GM18502 (cell line): ENCODE results near the gene EFHC2.
A peak's percentile ranks its signal among the peaks of the same experiment; 100 is the strongest.
"Not testable (repeated sequence)": the region's sequence is repeated elsewhere in the genome, so short reads cannot be mapped to it uniquely, and the experiment has no call there.

Source experiments
- ATAC-seq: cut with Tn5 transposase; IDR thresholded peaks from one replicate; pipeline ENCODE4 v1.9.1; 2021; ENCODE audit warnings: mild to moderate bottlenecking; ENCODE audit not compliant: unreplicated experiment, poor library complexity

Gene EFHC2

DNA sequence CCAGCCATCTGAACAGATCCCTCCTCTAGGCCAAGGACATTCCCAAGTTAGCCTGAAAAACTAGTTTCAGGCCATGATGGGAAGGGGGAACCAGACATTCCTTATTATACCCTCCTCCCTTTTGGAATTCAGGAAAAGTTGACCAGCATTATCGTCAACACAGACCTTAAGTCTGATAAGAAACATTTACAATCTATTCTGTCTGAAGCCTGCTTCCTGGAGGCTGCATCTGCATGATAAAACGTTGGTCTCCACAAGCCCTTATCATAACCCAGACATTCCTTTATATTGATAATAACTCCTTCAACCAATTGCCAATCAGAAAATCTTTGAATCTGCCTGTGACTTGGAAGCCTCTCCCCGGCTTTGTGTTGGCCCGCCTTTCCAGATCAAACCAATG, 44.3 kb downstream of the EFHC2 start:
- ATAC-seq, result no peak

DNA sequence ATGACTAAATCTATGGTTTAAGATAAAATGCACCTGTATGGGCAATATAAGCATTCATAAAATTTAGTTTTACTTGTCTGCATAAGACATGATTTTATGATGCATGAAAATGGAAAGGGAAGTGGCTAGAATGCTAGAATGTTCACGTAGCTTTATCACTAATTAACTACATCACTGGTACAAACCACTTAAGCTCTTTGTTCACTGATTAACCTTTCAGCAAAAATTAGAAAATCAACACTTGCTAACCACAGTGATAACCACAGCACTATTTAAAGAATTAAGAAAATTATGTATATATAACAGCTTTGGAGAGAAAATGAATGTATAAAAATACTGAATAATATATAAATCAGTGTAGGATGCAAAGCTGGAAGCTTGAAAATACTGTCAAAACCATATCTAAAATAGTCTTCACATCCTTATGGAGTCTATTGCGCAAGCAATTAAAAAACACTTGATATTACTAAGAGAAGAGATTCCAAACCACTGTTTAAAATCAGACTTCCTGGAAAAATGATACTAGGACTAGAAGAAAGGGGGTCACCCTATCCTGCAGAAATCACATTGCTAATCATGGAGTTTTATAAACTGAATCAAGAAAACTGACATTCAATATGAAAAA, 51.9 kb downstream of the EFHC2 start:
- no peak for ATAC-seq

DNA sequence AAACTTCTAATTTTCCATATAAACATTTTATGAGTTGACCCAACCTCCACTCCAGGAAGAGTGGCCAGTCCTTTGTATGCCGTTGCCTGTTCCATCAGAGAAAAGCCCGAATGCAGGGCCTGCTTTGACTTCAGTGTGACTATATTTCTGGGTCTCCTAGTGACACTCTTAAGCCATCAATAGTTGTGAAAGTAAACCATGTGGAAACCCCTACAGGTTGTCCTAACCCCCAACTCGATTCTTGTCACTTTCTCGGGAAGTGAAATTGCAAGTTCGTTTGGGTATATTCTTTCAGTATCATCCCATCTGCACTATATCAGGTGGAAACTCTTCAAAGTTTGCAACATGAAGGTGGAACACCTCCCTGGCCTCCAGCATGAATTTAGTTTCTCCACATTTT, 52.8 kb downstream of the EFHC2 start:
- ATAC-seq, result no peak

DNA sequence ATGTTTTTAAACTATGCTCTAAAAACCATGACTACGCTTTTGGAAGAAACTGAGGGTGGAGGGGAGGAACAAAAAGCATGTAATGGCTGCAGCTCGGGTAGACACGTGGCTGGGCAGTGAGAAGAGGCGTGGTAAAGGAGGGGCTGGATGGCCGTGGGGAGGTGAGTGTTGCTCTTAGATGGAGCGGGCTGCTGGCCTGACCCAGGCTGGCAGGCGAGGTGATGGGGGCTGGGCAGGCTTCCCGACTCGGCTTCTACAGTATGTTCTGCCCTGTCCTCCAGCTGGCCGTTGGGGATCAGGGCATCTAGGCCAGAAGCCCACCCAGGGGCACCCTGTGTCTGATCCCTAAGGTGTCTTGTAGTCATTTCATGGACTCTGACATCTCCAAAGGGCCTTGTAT, 60.7 kb downstream of the EFHC2 start:
- ATAC-seq, result no peak

DNA sequence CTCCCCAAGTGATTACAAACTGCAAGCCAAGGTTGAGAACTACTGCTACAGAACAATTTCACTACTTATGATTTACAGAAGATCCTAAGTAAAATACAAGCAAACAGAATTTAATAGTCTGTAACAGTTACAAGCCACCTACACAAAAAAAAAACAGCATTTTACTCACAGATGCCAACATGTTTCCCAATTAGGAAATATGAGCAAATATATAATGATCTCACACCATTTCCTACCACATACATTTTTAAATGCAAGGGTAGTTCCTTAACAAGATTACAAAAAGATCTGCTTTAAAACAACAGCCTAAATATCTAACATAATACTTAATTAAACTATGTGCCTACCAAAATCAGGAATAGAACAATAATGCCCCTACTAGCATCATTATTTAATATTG, 63.4 kb downstream of the EFHC2 start:
- no peak for ATAC-seq

DNA sequence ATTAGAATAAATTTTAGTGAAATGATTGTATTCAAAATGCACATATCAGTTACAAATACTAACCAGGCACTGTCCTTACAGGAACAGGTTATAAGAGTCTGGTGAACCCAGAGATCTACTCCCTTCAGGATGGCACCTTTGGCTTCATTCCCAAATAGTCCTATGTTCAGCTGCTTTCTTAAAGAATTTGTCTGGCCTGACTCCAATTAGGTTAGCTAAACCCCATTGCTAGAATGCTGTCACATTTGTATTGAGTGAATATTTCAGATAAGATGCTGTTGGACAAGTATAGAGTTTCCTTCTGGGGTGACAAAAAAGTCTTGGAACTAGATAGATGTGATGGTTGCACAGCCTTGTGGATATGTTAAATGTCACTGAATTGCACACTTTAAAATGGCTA, 69.4 kb downstream of the EFHC2 start:
- no peak for ATAC-seq

DNA sequence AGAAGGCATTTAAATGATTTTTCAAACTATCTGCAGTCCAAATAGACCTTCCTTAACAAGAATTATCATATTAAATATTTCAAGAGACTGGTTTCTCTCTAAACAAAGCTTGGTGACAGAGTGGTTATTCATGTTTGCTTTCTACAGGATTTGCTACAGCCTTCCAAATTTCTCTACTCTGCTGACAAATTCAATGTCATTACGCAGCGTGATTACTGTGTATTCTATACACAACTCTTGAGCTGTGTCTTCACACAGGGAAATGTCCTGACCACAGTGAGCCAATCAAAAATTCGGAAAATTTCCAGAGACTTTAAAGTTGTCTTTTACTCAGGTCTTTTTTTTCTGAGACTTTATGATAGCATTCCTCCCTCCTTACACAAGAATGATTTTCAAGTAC, 75.6 kb downstream of the EFHC2 start:
- no peak for ATAC-seq

DNA sequence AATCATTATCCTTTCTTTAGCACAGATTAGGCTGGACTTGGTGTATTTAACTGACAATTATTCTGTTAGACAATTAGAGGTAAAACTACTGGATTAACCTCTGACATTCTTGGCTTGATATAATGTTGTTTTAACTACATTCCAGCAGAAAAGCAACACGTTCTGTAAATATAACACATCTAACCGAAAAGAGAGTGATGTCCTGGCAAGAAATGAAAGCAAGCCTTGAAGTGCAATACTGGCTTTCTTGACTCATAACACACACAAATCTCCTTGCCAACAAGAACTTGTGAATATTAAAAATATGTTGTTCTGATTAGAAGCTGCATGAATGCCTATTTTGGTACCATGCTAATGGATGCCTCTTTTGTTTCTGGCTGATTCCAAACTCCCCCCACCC, 76.4 kb downstream of the EFHC2 start:
- ATAC-seq, result no peak

DNA sequence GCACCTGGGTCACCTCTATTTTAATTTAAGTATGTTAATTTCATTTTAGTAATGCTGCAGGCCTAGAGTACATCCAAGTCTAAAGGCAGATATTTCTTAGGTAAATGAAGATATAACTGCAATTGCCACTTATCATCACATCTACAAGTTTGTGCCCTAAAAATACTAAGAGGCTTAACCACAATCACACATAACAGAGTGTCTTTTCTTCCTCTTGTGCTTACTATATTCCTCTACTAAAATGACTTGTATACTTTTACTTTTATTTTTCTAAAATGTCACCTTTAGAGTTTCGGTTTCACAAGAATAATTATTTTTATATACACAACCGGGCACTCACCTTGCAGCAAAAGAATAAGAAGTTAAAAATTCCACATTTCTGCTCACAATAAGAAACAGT, 77.9 kb downstream of the EFHC2 start:
- ATAC-seq, result no peak

DNA sequence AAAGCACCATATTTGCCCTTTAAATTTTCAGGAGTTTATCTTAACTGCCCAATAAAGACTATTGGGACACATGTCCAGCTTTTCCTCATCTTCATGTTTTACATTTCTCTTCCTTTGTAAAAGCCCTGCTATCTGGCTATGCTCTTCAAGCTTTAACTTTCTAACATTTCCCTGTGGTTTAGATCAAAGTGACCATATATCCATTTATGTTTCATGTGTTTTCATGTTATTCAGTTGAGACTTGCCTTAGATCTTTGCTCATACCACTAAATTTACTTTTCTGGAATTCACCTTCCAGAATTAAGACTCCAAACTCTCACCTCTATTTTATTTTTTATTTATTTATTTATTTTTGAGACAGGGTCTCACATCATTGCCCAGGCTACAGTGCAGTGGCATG, 78.5 kb downstream of the EFHC2 start:
- no peak for ATAC-seq

DNA sequence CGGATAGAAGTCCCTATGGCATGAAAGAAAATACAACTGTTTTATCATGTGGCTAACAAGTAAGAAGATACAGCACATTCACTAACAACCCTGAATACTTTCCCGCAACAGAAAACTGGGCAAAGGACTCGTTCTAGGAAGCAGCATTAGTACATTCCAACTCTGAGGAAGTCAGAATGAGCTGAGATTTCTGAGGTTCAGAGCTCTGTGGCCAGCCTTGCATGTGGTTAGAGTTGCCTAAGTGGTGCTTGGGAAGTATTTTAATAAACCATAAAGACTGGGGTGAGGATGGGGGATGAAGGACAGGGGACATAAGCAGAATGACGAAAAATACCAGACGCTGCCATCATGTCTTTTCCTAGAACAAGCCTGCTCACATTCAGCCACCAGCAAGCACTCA, 82.2 kb downstream of the EFHC2 start:
- no peak for ATAC-seq

DNA sequence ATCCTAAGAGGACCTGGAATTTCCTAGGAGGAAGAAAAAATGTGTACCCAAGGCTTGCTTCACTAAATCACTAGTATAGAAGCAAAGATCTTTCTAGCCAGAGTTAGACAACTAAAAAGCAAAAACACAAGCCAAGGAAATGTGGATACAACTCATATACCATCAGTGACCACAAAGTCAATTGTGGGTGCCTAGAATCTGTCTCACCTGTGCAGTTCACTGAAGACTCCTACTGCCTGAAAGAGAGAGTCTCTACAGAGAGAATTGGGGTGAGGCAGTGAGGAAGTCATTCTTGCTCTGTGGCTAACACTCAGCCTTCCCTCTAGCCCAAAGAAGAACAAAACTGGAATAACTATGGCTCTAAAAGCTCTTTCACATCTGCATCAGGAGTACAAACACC, 82.9 kb downstream of the EFHC2 start:
- no peak for ATAC-seq

DNA sequence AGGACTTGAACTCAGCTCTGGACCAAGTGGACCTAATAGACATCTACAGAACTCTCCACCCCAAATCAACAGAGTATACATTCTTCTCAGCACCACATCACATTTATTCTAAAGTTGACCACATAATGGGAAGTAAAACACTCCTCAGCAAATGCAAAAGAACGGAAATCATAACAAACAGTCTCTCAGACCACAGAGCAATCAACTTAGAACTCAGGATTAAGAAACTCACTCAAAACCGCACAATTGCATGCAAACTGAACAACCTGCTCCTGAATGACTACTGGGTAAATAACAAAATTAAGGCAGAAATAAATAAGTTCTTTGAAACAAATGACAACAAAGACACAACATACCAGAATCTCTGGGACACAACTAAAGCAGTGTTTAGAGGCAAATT, 87.7 kb downstream of the EFHC2 start:
- ATAC-seq, result not testable (repeated sequence)

DNA sequence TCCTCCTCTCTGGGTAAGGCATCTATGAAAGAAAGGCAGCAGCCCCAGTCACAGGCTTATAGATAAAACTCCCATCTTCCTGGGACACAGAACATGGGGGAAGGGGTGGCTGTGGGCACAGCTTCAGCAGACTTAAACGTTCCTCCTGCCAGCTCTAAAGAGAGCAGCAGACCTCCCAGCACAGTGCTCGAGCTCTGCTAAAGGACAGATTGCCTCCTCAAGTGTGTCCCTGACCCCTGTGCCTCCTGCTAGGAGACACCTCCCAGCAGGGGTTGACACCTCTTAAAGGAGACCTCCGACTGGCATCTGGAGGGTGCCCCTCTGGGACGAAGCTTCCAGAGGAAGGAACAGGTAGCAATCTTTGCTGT, 89.9 kb downstream of the EFHC2 start:
- no peak for ATAC-seq

DNA sequence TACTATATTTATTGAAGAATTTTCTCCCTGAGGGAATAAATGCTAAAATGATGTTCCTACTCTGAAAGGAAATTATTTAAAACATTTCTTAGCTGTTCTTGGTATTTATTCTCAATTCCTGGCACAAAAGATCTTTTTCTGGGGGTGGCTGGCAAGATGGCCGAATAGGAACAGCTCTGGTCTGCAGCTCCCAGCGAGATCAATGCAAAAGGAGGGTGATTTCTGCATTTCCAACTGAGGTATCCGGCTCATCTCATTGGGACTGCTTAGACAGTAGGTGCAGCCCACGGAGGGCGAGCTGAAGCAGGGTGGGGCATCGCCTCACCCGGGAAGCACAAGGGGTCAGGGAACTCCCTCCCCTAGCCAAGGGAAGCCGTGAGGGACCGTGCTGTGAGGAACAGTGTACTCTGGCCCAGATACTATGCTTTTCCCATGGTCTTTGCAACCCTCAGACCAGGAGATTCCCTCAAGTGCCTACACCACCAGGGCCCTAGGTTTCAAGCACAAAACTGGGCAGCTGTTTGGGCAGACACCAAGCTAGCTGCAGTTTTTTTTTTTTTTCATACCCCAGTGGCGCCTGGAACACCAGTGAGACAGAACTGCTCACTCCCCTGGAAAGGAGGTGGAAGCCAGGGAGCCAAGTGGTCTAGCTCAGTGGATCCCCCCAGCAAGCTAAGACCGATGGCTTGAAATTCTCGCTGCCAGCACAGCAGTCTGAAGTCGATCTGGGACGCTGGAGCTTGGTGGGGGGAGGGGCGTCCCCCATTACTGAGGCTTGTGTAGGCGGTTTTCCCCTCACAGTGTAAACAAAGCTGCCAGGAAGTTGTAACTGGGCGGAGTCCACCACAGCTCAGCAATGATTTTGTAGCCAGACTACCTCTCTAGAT, 90.5 kb downstream of the EFHC2 start:
- ATAC-seq, result peak; percentile 85

DNA sequence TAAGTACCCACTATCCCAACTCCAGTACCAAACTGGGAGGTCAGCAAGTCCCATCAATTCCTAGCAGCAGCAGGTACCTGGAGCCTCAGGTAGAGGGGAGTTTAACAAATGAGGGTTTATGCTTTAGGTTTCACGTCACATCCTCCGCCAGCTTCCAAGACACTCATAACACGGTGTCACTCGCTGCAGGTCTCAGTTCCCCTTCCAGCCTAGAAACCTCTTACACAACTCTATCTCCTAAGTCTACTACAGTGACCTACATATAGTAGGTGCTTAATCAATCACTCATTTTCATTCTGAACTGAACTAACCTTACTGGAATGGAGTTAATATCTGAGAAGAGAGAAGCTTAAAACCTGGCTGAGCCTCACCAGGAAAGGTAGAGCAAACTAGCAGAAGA, 96.0 kb downstream of the EFHC2 start:
- ATAC-seq, result no peak

DNA sequence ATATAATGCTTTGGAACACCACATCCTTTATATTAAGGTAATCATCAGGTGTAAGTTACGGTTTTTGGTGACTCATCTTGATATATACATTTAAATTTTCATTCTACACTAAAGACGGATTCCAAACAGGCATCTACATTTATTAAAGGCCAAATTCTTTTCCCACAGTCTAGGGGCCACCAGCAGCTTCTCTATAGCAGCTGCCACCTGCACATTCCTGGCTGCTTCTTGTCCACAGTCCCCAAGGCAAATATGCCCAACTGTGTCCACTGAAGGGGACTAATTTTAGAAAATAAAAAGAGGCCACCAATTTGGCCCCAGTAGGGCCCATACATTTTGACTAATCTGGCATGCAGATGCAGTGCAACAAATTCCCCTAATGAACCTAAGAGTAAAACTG, 96.6 kb downstream of the EFHC2 start:
- ATAC-seq, result no peak

DNA sequence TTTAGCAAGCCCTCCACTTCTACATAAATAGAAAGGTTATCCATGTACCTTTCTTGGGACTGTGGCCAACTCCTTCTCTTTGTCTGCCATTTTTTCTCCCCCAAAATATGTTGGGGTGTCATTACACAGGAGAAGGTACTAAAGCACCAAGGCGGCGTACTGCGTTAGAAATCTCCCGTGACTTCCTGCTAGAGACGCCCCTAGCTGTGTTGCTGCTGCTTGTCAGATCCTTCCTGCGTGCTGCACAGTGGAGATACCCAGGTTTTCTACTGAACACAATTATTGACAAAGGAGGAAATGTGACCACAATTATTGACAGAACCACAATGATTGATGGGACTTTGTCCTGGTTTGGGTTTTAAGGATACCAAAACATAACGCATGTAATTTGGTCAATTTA, 97.7 kb downstream of the EFHC2 start:
- ATAC-seq, result no peak

DNA sequence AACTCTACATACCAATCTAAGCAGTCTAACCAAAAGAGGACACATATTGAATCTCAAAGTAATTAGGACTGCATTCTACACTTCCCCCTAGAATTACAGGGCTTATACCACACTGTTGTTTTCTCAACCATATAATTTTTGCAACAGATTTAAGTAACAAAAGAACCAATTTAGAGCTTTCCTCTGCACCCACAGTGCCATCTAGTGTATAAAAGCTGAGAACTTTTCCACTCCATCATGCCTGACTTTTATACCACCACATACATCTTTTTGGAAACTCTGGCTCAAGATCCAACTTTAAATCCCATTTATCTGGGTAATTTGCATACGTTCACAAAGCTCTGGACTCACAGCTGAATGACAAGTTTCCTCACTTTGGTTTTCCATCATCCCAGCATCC, 99.5 kb downstream of the EFHC2 start:
- ATAC-seq, result no peak

DNA sequence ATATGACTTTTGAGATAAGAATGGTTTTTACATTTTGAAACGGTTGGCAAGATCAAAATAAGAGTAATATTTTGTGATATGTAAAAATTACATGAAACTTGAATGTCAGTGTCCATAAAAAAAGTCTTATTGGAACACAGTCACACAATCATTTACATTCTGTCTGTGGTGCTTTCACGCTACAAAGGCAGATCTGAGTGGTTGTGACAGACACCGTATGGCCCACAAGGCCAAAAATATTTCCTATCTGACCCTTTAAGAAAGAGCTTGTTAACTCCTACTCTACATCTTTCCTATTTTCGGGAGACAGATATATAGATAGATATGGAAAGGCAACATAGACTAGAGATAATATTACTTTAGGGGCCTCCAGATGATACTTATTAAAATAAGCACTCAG, 101.9 kb downstream of the EFHC2 start:
- ATAC-seq, result no peak

DNA sequence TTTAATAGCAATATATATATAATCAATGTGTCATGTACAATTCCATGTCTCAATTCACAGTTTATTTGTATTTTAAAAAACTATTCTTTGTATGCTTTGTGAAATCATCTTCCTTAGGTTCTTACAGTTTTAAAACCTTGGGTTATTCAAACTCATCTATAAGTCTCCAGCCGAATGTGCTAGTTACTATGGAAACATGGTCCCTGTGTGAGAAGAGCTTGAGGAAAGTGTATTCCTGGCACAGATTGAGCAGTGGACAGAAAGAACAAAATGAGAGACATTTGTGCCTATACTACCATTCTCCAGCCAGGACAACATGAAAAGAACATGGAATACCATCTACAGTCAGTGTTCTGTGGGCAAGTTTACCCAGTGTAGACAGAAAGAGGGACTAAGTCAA, 103.4 kb downstream of the EFHC2 start:
- no peak for ATAC-seq

DNA sequence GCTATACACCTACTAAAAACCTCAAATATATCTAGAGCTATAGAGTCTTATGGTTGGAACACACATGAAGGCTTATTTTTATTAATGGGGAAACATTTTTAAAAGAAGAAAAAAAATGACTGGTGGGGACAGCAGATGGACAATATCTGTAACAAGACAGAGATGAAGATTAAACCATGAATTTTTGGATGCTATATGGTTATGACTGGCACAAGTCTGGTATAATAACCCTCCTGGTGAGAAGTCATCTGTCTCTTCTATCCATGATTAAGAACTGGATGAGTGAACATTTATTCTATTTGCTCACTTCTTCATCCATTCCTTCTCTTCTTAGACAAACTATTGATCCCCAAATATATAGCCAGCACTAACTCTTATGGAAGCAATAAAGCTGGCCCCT, 104.4 kb downstream of the EFHC2 start:
- ATAC-seq, result no peak
